GM19397 (cell line): Measurements from ENCODE around the gene RABL3.
"Not testable (repeated sequence)": the region's sequence is repeated elsewhere in the genome, so short reads cannot be mapped to it uniquely, and the experiment has no call there.

Experiments used
- ATAC-seq: cut with Tn5 transposase; IDR thresholded peaks from one replicate; pipeline ENCODE4 v1.9.1; 2021; ENCODE audit warnings: mild to moderate bottlenecking, moderate library complexity; ENCODE audit not compliant: unreplicated experiment

The RABL3 gene

GRCh38 chr3:120749843-120750242 lies 7.5 kb upstream of the RABL3 start:
- ATAC-seq, result no peak

DNA sequence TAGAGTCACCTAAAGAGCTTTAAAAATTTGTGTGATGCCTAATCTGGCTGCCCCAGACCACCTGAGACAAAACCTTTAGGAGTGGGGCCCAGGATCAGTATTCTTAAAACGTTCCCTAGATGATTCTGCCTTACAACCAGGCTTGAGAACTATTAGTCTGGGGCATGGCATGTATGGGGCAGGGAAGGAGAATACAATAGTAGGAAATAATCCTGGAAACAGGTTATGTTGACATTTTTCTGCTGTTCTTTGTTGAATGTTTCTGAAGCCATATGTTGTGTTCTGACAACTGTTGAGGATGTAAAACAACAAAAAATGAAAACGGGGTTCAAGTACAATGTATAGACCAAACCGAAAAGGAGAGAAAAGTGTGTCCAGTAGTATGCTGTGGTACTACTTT lies 3.1 kb upstream of the RABL3 start:
- no peak for ATAC-seq

- no peak for ATAC-seq
These were observed 1.4 kb upstream of the RABL3 start for GRCh38 chr3:120743556-120744195.

DNA sequence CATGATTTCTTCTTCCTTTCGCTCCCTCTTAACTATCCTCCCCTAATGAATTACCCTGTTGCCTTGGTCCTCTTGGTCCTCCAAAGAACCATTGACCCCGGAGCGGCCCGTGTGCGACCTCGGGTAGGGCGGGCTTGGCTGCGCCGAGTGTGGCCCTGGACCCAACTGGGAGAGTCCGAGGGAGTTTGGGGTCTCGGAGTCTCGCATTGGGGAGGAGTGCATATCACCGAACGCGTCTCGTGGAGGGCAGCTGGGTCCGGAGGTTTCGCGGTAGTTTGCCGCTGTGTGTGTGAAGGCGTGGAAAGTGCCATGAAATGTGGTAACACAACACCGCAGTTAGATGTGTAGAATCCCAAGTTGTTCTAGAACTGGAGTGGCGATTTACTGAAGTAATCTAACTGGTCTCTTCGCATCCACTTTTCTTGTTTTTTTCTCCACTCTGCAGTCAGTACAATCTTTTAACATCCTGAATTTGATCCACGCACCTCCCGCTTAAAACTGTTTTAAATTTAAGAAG lies 591 bp upstream of the RABL3 start:
- ATAC-seq, result peak; percentile 21

DNA sequence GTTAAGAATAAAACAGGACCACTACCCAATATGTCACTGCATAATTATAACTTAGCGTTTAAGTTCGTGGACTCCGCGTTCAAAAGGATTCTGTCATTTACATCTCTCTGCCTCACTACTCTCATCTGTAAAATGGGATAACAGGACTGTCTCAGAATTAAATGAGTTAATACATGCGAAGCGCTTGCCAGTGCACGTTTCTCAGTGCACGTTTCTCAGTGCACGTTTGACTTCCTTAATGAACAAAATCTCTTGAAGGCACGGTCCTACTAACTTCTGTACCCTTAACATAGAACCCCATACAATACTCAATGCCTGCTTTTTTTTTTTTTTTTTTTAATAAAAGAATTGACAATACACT lies 499 bp downstream of the RABL3 start:
- ATAC-seq, result no peak

GRCh38 chr3:120741320-120741719 lies 996 bp downstream of the RABL3 start:
- no peak for ATAC-seq

DNA sequence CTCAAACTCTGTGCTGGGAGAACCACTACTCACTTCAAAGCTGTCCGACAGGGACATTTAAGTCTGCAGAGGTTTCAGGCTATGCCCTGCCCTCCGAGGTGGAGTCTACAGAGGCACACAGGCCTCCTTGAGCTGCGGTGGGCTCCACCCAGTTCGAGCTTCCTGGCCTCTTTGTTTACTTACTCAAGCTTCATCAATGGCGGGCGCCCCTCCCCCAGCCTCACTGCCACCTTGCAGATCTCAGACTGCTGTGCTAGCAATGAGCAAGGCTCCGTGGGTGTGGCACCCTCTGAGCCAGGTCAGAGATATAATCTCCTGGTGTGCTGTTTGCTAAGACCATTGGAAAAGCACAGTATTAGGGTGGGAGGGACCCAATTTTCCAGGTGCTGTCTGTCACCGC lies 4.3 kb downstream of the RABL3 start:
- ATAC-seq, result not testable (repeated sequence)

DNA sequence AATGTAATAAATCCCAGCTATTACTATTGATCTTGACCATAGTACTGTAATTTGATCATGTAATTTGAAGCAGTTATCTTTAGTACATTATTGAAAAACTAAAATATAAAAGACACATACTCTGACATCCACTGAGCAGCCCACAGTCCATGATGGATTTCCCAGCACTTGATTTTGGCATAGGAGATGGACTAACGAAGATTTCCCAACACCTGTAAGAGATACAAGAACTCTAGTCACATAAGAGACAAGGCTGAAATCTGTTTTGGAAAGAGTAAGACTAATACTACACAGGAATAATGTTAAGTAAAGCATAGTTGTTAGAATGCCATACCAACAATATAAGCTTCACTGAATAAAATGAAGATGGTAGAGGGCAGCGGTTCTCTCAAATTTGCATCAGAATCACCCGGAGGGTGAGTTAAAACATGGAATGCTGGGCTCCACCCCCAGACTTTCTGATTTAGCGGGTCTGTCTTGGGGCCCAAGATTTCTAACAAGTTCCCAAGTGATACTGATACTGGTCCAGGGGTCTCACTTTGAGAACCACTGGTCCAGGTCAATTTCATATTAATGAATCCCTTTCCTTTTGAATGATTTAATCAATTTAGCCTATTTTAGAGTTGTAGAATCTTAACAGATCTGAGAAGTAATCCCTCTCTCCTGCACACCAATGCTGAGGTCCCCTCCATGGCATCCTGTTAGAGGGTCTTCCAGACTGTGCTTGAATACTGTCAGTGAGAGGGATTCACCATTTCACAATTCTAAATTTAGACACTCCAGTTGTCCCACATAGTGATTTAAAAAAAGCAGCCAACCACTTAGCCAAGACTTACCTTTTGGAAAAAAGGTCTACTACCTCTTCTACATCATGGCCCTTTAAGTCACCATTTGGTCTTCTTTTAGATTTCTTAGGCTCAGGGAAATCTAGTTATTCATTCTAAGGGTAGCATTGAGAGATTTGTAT lies 11.5 kb downstream of the RABL3 start:
- no peak for ATAC-seq

GRCh38 chr3:120726791-120727190 lies 15.5 kb downstream of the RABL3 start:
- ATAC-seq, result no peak

DNA sequence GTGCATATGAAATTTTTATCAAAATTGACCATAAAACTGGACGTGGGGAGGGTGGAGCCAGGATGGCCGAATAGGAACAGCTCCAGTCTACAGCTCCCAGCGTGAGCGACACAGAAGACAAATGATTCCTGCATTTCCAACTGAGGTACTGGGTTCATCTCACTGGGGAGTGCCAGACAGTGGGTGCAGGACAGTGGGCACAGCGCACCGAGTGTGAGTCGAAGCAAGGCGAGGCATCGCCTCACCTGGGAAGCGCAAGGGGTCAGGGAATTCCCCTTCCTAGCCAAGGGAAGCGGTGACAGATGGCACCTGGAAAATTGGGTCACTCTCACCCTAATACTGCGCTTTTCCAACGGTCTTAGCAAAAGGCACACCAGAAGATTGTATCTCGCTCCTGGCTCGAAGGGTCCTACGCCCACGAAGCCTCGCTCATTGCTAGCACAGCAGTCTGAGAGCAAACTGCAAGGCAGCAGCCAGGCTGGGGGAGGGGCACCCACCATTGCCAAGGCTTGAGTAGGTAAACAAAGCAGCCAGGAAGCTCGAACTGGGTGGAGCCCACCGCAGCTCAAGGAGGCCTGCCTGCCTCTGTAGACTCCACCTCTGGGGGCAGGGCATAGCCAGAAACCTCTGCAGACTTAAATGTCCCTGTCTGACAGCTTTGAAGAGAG lies 23.0 kb downstream of the RABL3 start:
- ATAC-seq, result not testable (repeated sequence)

- ATAC-seq, result no peak
These were observed 29.1 kb downstream of the RABL3 start for GRCh38 chr3:120713262-120713661.

DNA sequence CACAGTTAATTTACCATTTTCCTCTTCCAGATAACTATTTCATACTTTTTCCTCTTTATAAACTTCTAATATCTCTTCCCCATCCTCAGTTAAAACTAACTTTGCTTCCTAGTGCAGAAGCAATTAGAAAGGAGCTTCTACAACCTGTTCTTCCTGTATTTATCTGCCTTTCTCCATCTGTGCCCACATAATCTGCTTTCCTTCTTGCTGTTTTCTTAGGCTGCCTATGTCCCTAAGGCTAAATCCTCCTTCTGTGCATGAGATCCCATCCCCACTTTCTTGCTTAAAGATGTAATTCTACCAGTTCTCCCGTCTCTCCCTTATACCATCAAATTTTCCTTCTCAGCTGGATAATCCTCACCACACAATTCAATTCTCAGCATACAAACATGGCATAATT lies 31.9 kb downstream of the RABL3 start:
- ATAC-seq, result no peak

GRCh38 chr3:120708408-120708807 lies 33.9 kb downstream of the RABL3 start:
- no peak for ATAC-seq

DNA sequence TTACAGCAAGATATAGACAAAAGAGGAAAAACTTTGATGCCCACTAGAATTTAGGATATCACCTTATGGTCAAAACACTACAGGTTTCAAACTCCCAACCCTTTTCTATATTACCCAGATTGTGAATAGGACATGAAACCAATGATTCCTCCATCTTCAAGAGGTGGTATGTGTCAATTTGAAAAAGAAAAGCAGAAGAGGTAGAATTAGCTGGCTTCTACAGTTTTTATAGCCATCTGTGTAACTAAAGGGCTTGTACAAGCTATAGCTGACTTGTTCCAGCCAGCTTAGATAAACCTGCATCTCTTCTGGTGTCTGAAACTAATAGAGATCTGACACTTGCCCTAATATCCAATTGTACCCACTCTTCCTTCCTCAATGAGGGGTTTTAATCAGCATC lies 35.4 kb downstream of the RABL3 start:
- no peak for ATAC-seq

DNA sequence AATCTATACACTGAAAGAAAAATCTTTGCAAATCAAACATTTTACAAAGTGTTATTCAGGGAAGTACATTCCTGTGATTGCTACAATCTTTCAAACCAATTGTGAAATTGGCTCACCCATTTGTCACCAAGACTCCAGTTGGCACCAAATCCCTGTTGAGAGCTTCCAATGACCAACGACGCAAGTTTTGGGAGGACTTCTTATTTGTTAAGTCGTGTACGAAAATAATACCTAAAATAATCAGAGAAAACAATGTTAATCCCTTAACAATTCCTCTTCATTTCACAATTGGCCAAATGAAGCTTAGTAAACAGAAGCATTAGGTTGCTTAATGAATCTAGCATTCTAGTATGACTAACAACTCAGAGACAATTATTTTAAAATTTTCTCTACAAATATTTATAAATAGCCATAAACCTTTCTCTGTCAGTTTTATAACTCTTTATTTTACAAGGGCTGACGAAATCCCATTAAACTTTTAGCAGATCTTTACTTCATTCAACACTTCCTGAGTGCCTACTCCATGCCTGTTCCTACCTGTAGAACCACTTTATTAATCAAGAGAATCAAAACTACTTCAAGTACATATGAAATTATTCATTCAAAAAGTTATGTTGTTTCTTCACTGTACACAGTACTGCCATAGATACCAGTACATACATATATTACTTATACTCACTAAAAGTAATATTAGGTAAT lies 36.3 kb downstream of the RABL3 start:
- no peak for ATAC-seq

DNA sequence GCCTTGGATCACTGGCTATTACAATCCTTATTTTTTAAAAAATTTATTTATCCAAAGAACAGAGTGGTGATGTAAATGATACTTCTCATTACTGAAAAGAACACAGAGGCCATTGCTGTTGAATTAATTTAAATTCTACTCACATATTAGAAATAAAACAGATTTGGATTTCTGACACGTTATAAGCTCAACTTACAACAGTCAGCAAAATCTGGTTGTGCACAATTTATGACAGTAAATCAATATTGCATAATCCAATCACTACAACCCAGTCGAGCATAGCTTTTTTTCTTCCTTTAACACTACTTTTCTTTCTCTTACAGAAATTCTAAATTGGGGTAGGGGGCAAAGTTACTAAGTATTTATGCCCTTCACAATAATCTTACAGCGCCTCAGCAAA lies 43.0 kb downstream of the RABL3 start:
- ATAC-seq, result no peak

- no peak for ATAC-seq
These were observed 48.7 kb downstream of the RABL3 start for GRCh38 chr3:120693439-120694171.

DNA sequence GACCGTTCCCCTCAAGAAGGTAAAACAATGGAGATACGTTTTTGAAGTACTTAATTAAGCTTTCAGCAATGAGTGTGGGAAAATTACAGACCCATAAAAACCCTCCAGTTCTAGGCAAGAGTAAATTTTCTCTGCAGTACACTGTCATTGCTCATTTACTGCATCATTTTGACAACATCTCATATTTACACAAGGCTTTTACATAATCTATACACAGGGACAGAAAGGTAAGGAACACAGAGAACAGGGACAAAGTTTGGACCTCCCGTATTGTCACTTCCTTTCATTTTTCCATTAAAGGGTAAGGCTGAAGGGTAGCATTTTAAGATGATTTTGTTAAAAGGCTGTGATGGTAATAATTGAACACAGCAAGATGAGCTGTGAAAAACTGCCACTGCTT lies 52.9 kb downstream of the RABL3 start:
- no peak for ATAC-seq

- peak; percentile 88 for ATAC-seq
These were observed 54.2 kb downstream of the RABL3 start for GRCh38 chr3:120688121-120688520.

DNA sequence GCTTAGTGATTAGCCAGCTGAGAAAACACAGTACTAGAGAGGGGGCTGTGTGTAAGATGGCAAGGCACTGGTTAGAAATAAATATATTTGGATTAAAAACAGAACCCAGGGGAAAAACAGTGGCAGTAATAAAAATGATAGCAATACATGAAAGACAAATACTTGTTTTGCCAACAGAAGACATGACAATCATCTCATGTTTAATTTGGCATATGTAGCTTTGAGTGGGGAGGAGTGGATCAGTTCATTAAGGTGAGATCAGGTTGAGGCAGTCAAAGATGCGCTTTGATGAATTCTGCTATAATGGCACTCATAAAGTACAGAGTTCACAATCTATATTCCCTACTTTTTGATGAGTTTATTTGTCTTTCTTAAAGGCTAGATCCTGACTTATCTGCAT lies 56.9 kb downstream of the RABL3 start:
- ATAC-seq, result no peak
